GM23248 (cell line): ENCODE measurements around the gene SERPINA4.

Experiments used
- EZH2 ChIP-seq: fragments of 200-600 bp; sonication (generic); IDR thresholded peaks from 2 replicates; pipeline ENCODE4 v1.6.1; 2018; ENCODE audit warnings: antibody characterized with exemption, mild to moderate bottlenecking; ENCODE audit not compliant: insufficient read depth, poor library complexity, severe bottlenecking
- EZH2phosphoT487 ChIP-seq: fragments of 200-600 bp; sonication (generic); IDR thresholded peaks from 2 replicates; pipeline ENCODE4 v1.6.1; 2018; ENCODE audit warnings: antibody characterized with exemption, moderate library complexity, mild to moderate bottlenecking, low read depth; ENCODE audit not compliant: insufficient read depth

- TF ChIP-seq EZH2phosphoT487 (no peak), EZH2 (no peak)
These were observed 57.0 kb downstream of the SERPINA4 start for GRCh38 chr14:94617988-94618822.
